Caco-2 (cell line): ENCODE measurements around the gene LCE3C. TPM values are rescaled to one million over a fixed set of nuclear protein-coding genes. Genes with fewer than 3 reads are reported as not detected.

Experiments
- BruUV-seq: library from RNA; stranded (reverse); fragments of 400-500 nt; replicated peaks from 2 replicates; lab custom pipeline; 2021; lab: Mats Ljungman, UMichigan
- CTCF ChIA-PET: fragments of 300-600 bp; sonication (Branson Sonifier 250); formaldehyde crosslinking; loops from one replicate; lab custom pipeline; 2022; ENCODE audit warnings: antibody characterized with exemption; lab: Charles Lee
- POLR2A ChIA-PET: fragments of 300-600 bp; sonication (Branson Sonifier 250); formaldehyde crosslinking; loops from one replicate; lab custom pipeline; 2022; ENCODE audit warnings: antibody characterized with exemption; lab: Charles Lee
- DNase-seq, 2 experiments: peaks; one replicate each; pipeline versions ENCODE4 v3.0.0 to v3.0.0-alpha.2; 2020 to 2022
- H3K27me3 ChIP-seq: replicated peaks from 2 replicates; pipeline ENCODE4 v1.6.0; 2011; ENCODE audit warnings: low read length; ENCODE audit not compliant: control insufficient read depth, insufficient read depth
- H3K36me3 ChIP-seq: 2 replicates; pipeline ENCODE4 v1.5.1; 2011; ENCODE audit warnings: low read length; ENCODE audit not compliant: control insufficient read depth, insufficient read depth
- H3K4me1 ChIP-seq: fragments of 250-450 bp; sonication (Bioruptor Pico); 2 replicates; pipeline ENCODE4 v1.5.1; 2020; ENCODE audit warnings: mild to moderate bottlenecking
- H3K4me3 ChIP-seq: 2 replicates; pipeline ENCODE4 v1.5.1; 2011; ENCODE audit warnings: low read depth, mild to moderate bottlenecking, control low read depth, low read length
- H3K9me3 ChIP-seq: fragments of 250-450 bp; sonication (Bioruptor Pico); 2 replicates; pipeline ENCODE4 v1.5.1; 2020; ENCODE audit warnings: mild to moderate bottlenecking, moderate library complexity
- H3K27ac Mint-ChIP-seq: one replicate; pipeline ENCODE4 v1.8.0; 2022; ENCODE audit warnings: mixed read lengths; ENCODE audit not compliant: unreplicated experiment
- H3K27me3 Mint-ChIP-seq: one replicate; pipeline ENCODE4 v1.8.0; 2022; ENCODE audit warnings: mixed read lengths; ENCODE audit not compliant: insufficient read depth, unreplicated experiment
- H3K36me3 Mint-ChIP-seq: one replicate; pipeline ENCODE4 v1.8.0; 2022; ENCODE audit warnings: mild to moderate bottlenecking, mixed read lengths; ENCODE audit not compliant: insufficient read depth, unreplicated experiment
- H3K4me1 Mint-ChIP-seq: one replicate; pipeline ENCODE4 v1.8.0; 2022; ENCODE audit warnings: low read depth, mixed read lengths; ENCODE audit not compliant: unreplicated experiment
- H3K4me3 Mint-ChIP-seq: one replicate; pipeline ENCODE4 v1.8.0; 2022; ENCODE audit warnings: mild to moderate bottlenecking, moderate library complexity, mixed read lengths; ENCODE audit not compliant: unreplicated experiment
- H3K9me3 Mint-ChIP-seq: one replicate; pipeline ENCODE4 v1.8.0; 2022; ENCODE audit warnings: mixed read lengths; ENCODE audit not compliant: unreplicated experiment
- CTCF ChIP-seq, 2 experiments: fragments of 200-600 bp in 1 of 2; IDR thresholded peaks; 1 replicate in 1 of 2; 2 replicates in 1 of 2; pipeline versions ENCODE4 v1.5.1 to v1.8.0; 2011 to 2022; ENCODE audit warnings: antibody characterized with exemption in 1 of 2, control low read depth in 1 of 2, inconsistent platforms in 1 of 2, low read depth in 1 of 2, low read length in 1 of 2, mild to moderate bottlenecking in 1 of 2, moderate library complexity in 1 of 2; ENCODE audit not compliant: insufficient read depth in 1 of 2, severe bottlenecking in 1 of 2, unreplicated experiment in 1 of 2
- intact Hi-C: fragments of 100-400 bp; cut with micrococcal nuclease; formaldehyde crosslinking; loops from one replicate; pipeline ENCODE4 v1.10.0; 2022; ENCODE audit not compliant: unreplicated experiment
- total RNA-seq: library from RNA; stranded (reverse); gene quantifications from 2 replicates; pipeline ENCODE4 v1.2.3, GENCODE V29; 2022

Gene LCE3C
- total RNA-seq, 1 experiment from 2014 or later = not detected

- BruUV-seq = no TSS peak
- H3K27ac Mint-ChIP-seq = no peak overlapping the region
These were observed 45.1 kb downstream of the LCE3C start for GRCh38 chr1:152645146-152645545.

GRCh38 chr1:152646656-152647055 lies 46.6 kb downstream of the LCE3C start:
- ChIA-PET CTCF (no interaction called here), POLR2A (no interaction called here)
- H3K4me1 ChIP-seq = no peaks in the 10 kb centered on the region
- no peak for TF ChIP-seq CTCF (IDR thresholded peaks at IDR 0.05; ENCODE audit: insufficient read depth in 1 of 2, low read depth in 1 of 2, low read length in 1 of 2, severe bottlenecking in 1 of 2, unreplicated experiment in 1 of 2)
- H3K9me3 ChIP-seq = no peaks in the 10 kb centered on the region
- no peak for DNase-seq
- intact Hi-C loops = no loop called here
- Mint-ChIP-seq H3K27me3 (peaks cover 5% of the 10 kb centered on the region), H3K4me1 (no peaks in the 10 kb centered on the region), H3K27ac (no peak overlapping the region), H3K36me3 (no peaks in the 10 kb centered on the region), H3K9me3 (no peaks in the 10 kb centered on the region), H3K4me3 (no peak overlapping the region)
- H3K4me3 ChIP-seq = no peak overlapping the region
- no TSS peak for BruUV-seq
- H3K27me3 ChIP-seq = no peaks in the 10 kb centered on the region
- H3K36me3 ChIP-seq = no peaks in the 10 kb centered on the region

More at GRCh38 chr1:152645146-152645545, 45.1 kb downstream of the LCE3C start:
- ChIA-PET CTCF (no interaction called here), POLR2A (no interaction called here)
- Histone ChIP-seq H3K9me3 (no peaks in the 10 kb centered on the region), H3K4me3 (no peak overlapping the region), H3K4me1 (no peaks in the 10 kb centered on the region), H3K27me3 (no peaks in the 10 kb centered on the region), H3K36me3 (no peaks in the 10 kb centered on the region)
- H3K4me1 Mint-ChIP-seq = no peaks in the 10 kb centered on the region
- H3K36me3 Mint-ChIP-seq = no peaks in the 10 kb centered on the region
- peaks cover 7% of the 10 kb centered on the region for H3K27me3 Mint-ChIP-seq
- intact Hi-C loops = no loop called here
- no peak for TF ChIP-seq CTCF (IDR thresholded peaks at IDR 0.05; ENCODE audit: insufficient read depth in 1 of 2, low read depth in 1 of 2, low read length in 1 of 2, severe bottlenecking in 1 of 2, unreplicated experiment in 1 of 2)
- DNase-seq = no peak
- H3K4me3 Mint-ChIP-seq = no peak overlapping the region
- no peaks in the 10 kb centered on the region for H3K9me3 Mint-ChIP-seq

Other genes with a start within 250 kb of the LCE3C start
- not detected in 2 replicates for gene FLG2, start 240.2 kb upstream of the LCE3C start, total RNA-seq
- not detected in 2 replicates for gene CRNN, start 186.0 kb upstream of the LCE3C start, total RNA-seq
- gene LCE5A, start 89.4 kb upstream of the LCE3C start, total RNA-seq = not detected in 2 replicates
- not detected in 2 replicates for gene CRCT1, start 85.8 kb upstream of the LCE3C start, total RNA-seq
- not detected in 2 replicates for gene LCE3E, start 33.5 kb upstream of the LCE3C start, total RNA-seq
- gene LCE3D, start 19.7 kb upstream of the LCE3C start, total RNA-seq = not detected in 2 replicates
- not detected in 2 replicates for gene LCE3B, start 13.6 kb downstream of the LCE3C start, total RNA-seq
- not detected in 2 replicates for gene LCE3A, start 22.9 kb downstream of the LCE3C start, total RNA-seq
- gene LCE2D, start 63.1 kb downstream of the LCE3C start, total RNA-seq = not detected in 2 replicates
- gene LCE2C, start 75.0 kb downstream of the LCE3C start, total RNA-seq = not detected in 2 replicates
- gene LCE2B, start 85.9 kb downstream of the LCE3C start, total RNA-seq = not detected in 2 replicates
- not detected in 2 replicates for gene LCE2A, start 98.1 kb downstream of the LCE3C start, total RNA-seq
- not detected in 2 replicates for gene LCE4A, start 107.9 kb downstream of the LCE3C start, total RNA-seq
- not detected in 2 replicates for gene KPRP, start 157.8 kb downstream of the LCE3C start, total RNA-seq
- not detected in 2 replicates for gene LCE1F, start 174.9 kb downstream of the LCE3C start, total RNA-seq
- not detected in 2 replicates for gene LCE1E, start 186.0 kb downstream of the LCE3C start, total RNA-seq
- not detected in 2 replicates for gene LCE1D, start 196.5 kb downstream of the LCE3C start, total RNA-seq
- not detected in 2 replicates for gene LCE1C, start 206.4 kb downstream of the LCE3C start, total RNA-seq
- not detected in 2 replicates for gene LCE1B, start 211.7 kb downstream of the LCE3C start, total RNA-seq
- not detected in 2 replicates for gene LCE1A, start 227.2 kb downstream of the LCE3C start, total RNA-seq
- not detected in 2 replicates for gene LCE6A, start 242.6 kb downstream of the LCE3C start, total RNA-seq